Ectodermal cell (in vitro differentiated cells): Measurements from ENCODE around the gene NT5C.
A peak's percentile ranks its signal among the peaks of the same experiment; 100 is the strongest.

ENCODE experiments used
- H3K27ac ChIP-seq: 2 replicates; pipeline ENCODE4 v1.7.0; 2013; ENCODE audit warnings: mild to moderate bottlenecking, low read depth, low read length; ENCODE audit not compliant: insufficient read depth, poor library complexity, severe bottlenecking
- H3K27me3 ChIP-seq: 2 replicates; pipeline ENCODE4 v1.7.0; 2013; ENCODE audit warnings: mild to moderate bottlenecking, low read length; ENCODE audit not compliant: insufficient read depth, control insufficient read depth, poor library complexity, severe bottlenecking
- H3K36me3 ChIP-seq: one replicate; pipeline ENCODE4 v1.7.0; 2013; ENCODE audit warnings: low read length; ENCODE audit not compliant: control insufficient read depth, insufficient read depth
- H3K4me1 ChIP-seq: one replicate; pipeline ENCODE4 v1.7.0; 2013; ENCODE audit warnings: low read length; ENCODE audit not compliant: control insufficient read depth, insufficient read depth
- H3K4me3 ChIP-seq: 2 replicates; pipeline ENCODE4 v1.7.0; 2013; ENCODE audit warnings: low read depth, low read length, control low read depth; ENCODE audit not compliant: insufficient read depth
- H3K9me3 ChIP-seq: 2 replicates; pipeline ENCODE4 v1.7.0; 2013; ENCODE audit warnings: mild to moderate bottlenecking, low read length, moderate library complexity; ENCODE audit not compliant: control insufficient read depth
- WGBS, 2 experiments: methylation state at CpG; one replicate each; pipeline ENCODE4 v1.1.7; 2013; ENCODE audit warnings: missing lambda C conversion rate in 2 of 2; 5-methylcytosine and 5-hydroxymethylcytosine counted together

Gene NT5C

DNA sequence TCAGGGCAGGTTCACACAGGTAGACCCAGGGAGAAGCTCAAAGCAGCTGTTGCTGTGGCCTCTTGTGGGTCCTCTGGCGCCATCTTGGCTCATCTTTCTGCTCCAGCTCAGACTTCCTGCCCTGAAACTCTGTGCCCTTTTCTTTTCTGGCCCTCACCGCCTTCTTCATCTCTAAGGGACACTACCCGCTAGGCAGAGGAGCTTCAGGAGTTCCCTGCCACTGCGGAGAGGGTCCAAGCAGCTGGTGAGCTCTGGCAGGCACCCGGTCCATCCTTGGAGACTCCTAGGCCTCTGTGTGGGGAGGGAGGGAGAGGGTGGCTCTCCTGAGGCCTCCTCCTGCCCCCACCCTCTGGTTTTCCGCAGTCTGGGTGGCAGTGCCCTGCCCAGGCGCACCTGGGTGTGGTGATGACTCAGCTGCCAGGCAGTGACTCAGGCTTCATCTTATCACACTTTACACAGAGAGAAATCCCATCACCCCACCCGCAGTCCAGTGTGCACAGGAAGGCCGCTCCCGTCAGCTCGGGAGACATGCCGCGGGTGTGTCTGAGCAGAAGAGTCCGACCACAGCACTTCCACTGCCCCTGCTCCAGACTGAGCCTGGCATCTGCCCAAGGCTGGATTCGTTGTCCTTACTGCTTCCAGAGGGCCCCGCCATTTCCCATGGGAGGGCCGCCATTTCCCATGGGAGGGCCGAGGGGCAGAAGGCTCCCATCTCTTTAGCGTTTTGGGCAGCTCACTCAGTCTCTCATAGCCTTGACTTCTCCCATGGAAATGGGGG, 7.3 kb downstream of the NT5C start:
- Histone ChIP-seq H3K4me1 (no peaks in the 10 kb centered on the region), H3K27ac (no peak overlapping the region), H3K36me3 (peaks cover 10% of the 10 kb centered on the region), H3K9me3 (no peaks in the 10 kb centered on the region), H3K27me3 (no peaks in the 10 kb centered on the region), H3K4me3 (no peak overlapping the region)
- 95 to 96% methylated on average over 19 of the region's 19 CpGs for WGBS, 2 experiments

- H3K36me3 ChIP-seq, result no peaks in the 10 kb centered on the region
- 94 to 96% methylated on average over 14 of the region's 14 CpGs for WGBS, 2 experiments
- H3K4me1 ChIP-seq, result peaks cover 3% of the 10 kb centered on the region
- H3K27me3 ChIP-seq, result no peaks in the 10 kb centered on the region
- no peak overlapping the region for H3K4me3 ChIP-seq
- no peak overlapping the region for H3K27ac ChIP-seq
- no peaks in the 10 kb centered on the region for H3K9me3 ChIP-seq
These were observed 13.2 kb downstream of the NT5C start for GRCh38 chr17:75118307-75118706.

DNA sequence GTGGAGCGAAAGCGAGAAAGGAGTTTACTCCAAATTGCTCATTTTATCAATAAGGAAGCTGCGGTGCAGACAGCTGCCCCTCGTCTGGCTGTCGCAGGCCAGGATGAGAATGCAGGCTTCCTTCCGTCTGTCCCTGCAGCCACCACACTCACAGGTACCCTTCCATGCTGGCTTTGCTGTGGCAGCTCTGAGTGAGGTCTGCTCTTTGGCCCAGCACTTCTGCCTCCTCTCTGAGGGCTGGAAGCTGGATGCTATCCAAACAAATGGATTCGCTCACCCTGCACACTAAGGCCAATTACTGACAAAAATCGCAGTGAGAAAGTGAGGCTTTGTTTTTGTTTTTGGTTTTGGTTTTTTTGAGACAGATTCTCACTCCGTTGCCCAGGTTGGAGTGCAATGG, 14.8 kb downstream of the NT5C start:
- Histone ChIP-seq H3K4me3 (no peak overlapping the region), H3K36me3 (no peaks in the 10 kb centered on the region), H3K4me1 (peaks cover 3% of the 10 kb centered on the region), H3K9me3 (no peaks in the 10 kb centered on the region), H3K27me3 (no peaks in the 10 kb centered on the region), H3K27ac (no peak overlapping the region)
- WGBS, 2 experiments, result 96 to 97% methylated on average over 9 of the region's 9 CpGs

DNA sequence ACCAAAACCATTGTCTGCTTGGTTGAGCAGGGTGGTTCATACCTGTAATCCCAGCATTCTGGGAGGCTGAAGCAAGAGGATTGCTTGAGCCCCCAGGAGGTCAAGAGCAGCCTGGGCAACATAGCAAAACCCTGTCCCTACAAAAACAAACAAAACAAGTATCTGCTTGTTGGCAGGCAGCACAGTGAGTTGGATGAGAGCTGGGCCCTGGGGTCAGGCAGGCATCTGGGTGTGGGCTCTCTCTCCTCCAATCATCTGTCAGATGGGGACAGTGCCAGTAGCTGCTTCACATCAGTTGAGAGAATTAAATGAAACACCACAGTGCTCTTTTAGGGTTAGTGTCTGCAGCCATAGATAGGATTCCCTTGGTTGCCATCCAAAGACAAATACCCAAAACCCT, 16.0 kb downstream of the NT5C start:
- Histone ChIP-seq H3K36me3 (no peaks in the 10 kb centered on the region), H3K4me3 (no peak overlapping the region), H3K27ac (no peak overlapping the region), H3K27me3 (no peaks in the 10 kb centered on the region), H3K9me3 (no peaks in the 10 kb centered on the region), H3K4me1 (peaks cover 3% of the 10 kb centered on the region)

DNA sequence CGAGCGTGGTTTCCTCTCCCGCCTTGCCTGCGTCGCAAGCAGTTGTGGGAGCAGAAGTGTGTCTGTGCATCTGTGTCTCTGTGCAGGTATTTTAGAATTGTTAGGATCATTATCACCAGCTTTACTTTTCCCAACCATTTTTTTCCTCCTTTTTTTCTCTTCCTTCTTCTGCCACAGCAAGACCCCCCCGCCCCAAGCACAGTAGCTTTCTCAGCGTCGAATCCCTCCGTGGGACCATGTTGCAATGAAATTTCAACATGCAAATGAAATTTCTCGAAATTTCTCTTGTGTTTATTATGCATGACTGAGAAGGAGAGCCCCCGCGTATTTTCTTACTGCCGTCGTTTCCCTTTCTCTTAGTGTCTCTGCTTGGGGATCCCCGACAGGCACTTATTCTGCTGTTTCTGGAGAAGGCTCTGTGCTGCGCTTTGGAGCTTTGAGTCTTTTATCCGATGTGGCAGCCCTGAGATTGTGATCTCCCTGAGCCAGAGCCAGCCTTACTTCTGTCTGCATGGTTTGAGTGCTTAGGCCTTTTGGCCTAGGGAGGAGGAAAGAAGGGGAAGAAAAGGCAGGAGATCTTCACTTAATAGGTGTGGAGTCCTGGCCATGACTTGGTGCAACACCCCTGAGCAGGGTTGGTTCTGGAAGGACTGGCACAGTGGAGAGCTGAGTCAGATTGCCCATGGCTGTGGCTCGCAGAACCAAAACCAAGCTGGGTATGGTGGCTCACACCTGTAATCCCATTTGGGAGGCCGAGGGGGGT, 16.8 kb downstream of the NT5C start:
- Histone ChIP-seq H3K4me3 (no peak overlapping the region), H3K9me3 (no peaks in the 10 kb centered on the region), H3K27ac (no peak overlapping the region), H3K4me1 (peaks cover 3% of the 10 kb centered on the region), H3K36me3 (no peaks in the 10 kb centered on the region), H3K27me3 (no peaks in the 10 kb centered on the region)
- 90 to 92% methylated on average over 19 of the region's 19 CpGs for WGBS, 2 experiments

DNA sequence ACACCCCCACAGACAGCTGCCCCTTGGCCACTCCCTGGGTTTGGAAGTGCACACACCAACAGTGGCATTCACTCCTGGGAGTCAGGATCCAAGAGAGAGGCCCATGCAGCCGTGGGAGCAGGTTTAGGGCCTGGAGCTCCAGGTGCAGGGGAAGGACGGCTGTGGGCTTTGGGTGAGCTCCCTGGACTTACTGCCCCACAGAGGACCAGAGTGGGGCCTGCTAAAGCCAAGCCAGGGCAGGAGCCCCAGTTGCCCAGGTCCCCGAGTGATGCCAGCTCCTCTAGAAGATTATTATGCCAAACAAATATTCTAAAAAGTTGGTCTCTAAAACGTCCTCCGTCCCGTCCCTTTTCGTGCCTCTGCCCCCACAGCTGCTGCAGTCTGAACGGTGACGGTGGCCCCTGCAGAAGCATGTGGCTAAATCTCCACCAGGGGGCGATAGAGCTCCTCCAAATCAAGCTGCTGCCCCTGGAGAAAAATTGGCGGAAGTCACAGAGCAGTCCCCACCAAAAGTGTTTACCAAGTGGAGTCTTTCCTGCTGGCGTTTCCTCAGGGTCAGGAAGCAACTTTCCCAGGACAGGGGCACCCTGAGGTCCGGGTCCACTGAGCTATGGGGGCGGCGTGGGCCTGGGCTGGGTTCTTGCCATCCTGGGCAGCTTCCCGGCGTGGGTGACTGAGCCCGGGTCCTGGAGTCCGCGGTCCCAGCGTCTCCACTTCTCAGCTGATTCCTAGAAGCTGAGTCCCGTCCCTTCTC, 17.6 kb downstream of the NT5C start:
- H3K27ac ChIP-seq, result no peak overlapping the region
- H3K9me3 ChIP-seq, result no peaks in the 10 kb centered on the region
- H3K36me3 ChIP-seq, result no peaks in the 10 kb centered on the region
- H3K4me1 ChIP-seq, result peaks cover 4% of the 10 kb centered on the region
- peaks cover 1% of the 10 kb centered on the region for H3K27me3 ChIP-seq
- H3K4me3 ChIP-seq, result no peak overlapping the region
- 47% methylated on average over 22 of the region's 22 CpGs for WGBS, 2 experiments

DNA sequence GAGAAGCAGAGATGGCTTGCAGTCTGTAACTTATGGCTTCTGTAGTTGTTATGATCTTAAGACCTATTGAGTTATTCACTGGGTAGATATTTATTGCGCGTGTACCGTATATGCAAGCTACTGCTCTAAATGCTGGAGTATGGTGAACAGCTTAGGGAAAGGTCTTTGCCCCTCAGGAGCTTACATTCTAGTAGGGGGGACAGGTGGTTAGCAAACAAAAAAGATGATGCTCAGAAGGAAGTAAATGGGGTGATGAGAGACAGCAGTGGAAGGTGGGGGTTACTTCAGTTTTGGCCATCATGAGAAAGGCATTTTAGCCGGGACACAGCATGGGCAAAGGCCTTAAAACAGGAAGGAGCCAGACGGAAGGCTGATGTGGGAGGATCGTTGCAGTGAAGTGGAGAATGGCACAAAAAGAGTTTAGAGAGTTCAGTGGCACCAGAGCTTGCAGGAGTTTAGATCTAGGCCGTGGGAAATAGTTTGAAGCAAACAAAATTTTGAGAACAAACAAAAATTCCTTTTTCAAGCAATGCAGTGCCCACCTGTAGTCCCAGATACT, 19.7 kb downstream of the NT5C start:
- 95 to 96% methylated on average over 7 of the region's 7 CpGs for WGBS, 2 experiments
- Histone ChIP-seq H3K36me3 (no peaks in the 10 kb centered on the region), H3K9me3 (no peaks in the 10 kb centered on the region), H3K27ac (no peak overlapping the region), H3K4me3 (no peak overlapping the region), H3K4me1 (peaks cover 9% of the 10 kb centered on the region), H3K27me3 (peaks cover 10% of the 10 kb centered on the region)

DNA sequence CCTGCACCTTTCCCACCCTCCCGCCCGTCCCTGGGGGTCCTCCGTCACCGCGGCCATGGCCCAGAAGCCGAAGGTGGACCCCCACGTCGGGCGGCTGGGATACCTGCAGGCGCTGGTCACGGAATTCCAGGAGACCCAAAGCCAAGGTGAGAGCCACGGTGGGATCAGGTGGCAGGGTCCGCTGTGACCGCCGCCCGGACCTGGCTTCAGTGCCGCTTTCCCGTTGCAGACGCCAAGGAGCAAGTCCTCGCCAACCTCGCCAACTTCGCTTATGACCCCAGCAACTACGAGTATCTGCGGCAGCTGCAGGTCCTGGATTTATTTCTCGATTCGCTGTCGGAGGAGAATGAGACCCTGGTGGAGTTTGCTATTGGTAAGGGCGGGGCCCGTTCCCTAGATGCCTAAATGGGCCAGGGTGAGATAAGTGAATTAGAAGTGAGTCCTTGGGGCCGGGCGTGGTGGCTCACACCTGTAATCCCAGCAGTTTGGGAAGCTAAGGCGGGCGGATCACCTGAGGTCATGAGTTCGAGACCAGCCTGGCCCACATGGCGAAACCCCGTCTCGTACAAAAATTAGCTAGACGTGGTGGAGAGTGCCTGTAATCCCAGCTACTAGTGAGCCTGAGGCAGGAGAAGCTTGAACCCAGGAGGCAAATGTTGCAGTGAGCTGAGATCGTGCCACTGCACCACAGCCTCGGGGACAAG, 21.2 kb downstream of the NT5C start:
- H3K4me3 ChIP-seq, result peak overlapping the region; percentile 72

DNA sequence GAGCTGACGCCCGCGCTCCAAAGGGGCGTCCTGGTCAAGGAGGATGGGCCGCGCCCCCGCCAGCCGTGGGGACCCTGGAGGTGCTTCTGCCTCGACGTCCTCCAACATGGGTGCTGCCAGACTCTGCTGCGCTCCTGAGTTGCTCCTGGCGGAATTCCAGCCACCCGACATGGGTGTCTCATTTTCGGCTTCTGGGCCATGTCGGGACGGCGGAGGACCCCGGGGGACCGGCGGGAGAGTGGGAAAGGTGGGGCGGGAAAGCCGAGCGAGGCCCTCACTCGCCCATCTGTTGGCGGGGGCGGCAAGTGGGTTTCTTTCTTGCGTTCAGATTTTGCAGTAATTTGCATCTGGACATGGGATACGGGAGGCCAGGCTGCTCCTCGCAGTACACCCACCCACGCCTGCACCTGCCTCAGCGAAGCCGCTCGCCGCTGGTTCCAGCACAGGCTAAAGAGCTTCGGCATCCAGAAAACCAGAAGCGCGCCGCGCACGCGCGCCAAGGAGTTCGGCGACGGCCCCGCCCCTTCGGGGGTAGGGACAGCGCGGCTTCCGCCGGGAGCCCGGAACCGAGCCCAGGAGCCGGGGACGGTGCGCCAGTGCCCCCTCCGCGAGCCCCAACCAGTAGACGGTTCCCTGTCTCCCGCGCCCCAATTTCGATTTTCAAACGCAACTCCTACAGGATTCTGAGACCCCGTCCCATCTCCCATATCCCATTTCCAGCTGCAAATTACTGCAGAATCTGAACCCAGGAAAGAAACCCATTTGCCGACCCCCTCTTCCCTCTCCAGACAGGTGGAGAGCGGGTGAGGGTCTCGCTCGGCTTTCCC, 21.9 kb downstream of the NT5C start, which contains the start of gene ARMC7:
Gene ARMC7 (plus strand): TSS at position 563 of the 827 bp plus-strand sequence. CDS start 320 bp downstream, outside the sequence.
- Histone ChIP-seq H3K27me3 (peaks cover 10% of the 10 kb centered on the region), H3K4me1 (peaks cover 9% of the 10 kb centered on the region), H3K27ac (no peak within 1 kb of the TSS), H3K4me3 (peak within 1 kb of the TSS; percentile 72), H3K36me3 (no peaks in the 10 kb centered on the region), H3K9me3 (no peaks in the 10 kb centered on the region)
- 1% methylated on average over 68 of the region's 68 CpGs for WGBS, 2 experiments

More for the DNA sequence above, 21.2 kb downstream of the NT5C start:
- H3K36me3 ChIP-seq, result no peaks in the 10 kb centered on the region
- H3K27ac ChIP-seq, result no peak overlapping the region
- H3K27me3 ChIP-seq, result peaks cover 10% of the 10 kb centered on the region
- peaks cover 9% of the 10 kb centered on the region for H3K4me1 ChIP-seq
- WGBS, 2 experiments, result 33% methylated on average over 40 of the region's 40 CpGs
- H3K9me3 ChIP-seq, result no peaks in the 10 kb centered on the region
